ENCODE measurements around the gene LAMA2. TPM values are rescaled to one million over a fixed set of nuclear protein-coding genes. Genes with fewer than 3 reads are reported as not detected.

The LAMA2 gene
- total RNA-seq, 4 donors from 2014 or later, result 61.5 to 154 (median 103) TPM

GRCh38 chr6:129284225-129284624 is 401.3 kb downstream of the LAMA2 start:
- Histone ChIP-seq H3K36me3 (no peaks in the 10 kb centered on the region), H3K27me3 (no peaks in the 10 kb centered on the region), H3K4me3 (no peak overlapping the region), H3K27ac (no peak overlapping the region), H3K9me3 (no peaks in the 10 kb centered on the region), H3K4me1 (no peaks in the 10 kb centered on the region)
- no peak for DNase-seq
- TF ChIP-seq POLR2A (IDR thresholded peaks at IDR 0.05) (no peak), CTCF (IDR thresholded peaks at IDR 0.05) (no peak)
- intact Hi-C loops (cut with DNase I; ENCODE audit: low total_unique reads), result no loop called here

- intact Hi-C loops (cut with DNase I; ENCODE audit: low total_unique reads), result no loop called here
Observed at GRCh38 chr6:129287231-129288177, 404.6 kb downstream of the LAMA2 start.

GRCh38 chr6:129289442-129289841 is 406.5 kb downstream of the LAMA2 start:
- no peak overlapping the region for H3K4me3 ChIP-seq
- H3K4me1 ChIP-seq, result no peaks in the 10 kb centered on the region
- DNase-seq, result no peak
- TF ChIP-seq CTCF (IDR thresholded peaks at IDR 0.05) (no peak), POLR2A (IDR thresholded peaks at IDR 0.05) (no peak)
- intact Hi-C loops (cut with DNase I; ENCODE audit: low total_unique reads), result no loop called here
- H3K9me3 ChIP-seq, result no peaks in the 10 kb centered on the region
- H3K27ac ChIP-seq, result no peak overlapping the region
- H3K27me3 ChIP-seq, result no peaks in the 10 kb centered on the region
- H3K36me3 ChIP-seq, result no peaks in the 10 kb centered on the region

More at GRCh38 chr6:129287231-129288177, 404.6 kb downstream of the LAMA2 start:
- no peaks in the 10 kb centered on the region for H3K9me3 ChIP-seq
- TF ChIP-seq POLR2A (IDR thresholded peaks at IDR 0.05) (no peak), CTCF (IDR thresholded peaks at IDR 0.05) (no peak)
- H3K27ac ChIP-seq, result no peak overlapping the region
- no peaks in the 10 kb centered on the region for H3K27me3 ChIP-seq
- no peaks in the 10 kb centered on the region for H3K4me1 ChIP-seq
- DNase-seq, result no peak
- H3K4me3 ChIP-seq, result no peak overlapping the region
- no peaks in the 10 kb centered on the region for H3K36me3 ChIP-seq

- Histone ChIP-seq H3K4me3 (no peak overlapping the region), H3K36me3 (no peaks in the 10 kb centered on the region), H3K9me3 (no peaks in the 10 kb centered on the region), H3K27ac (no peak overlapping the region), H3K27me3 (no peaks in the 10 kb centered on the region), H3K4me1 (no peaks in the 10 kb centered on the region)
- DNase-seq, result no peak
- intact Hi-C loops (cut with DNase I; ENCODE audit: low total_unique reads), result no loop called here
- no peak for TF ChIP-seq POLR2A (IDR thresholded peaks at IDR 0.05)
- TF ChIP-seq CTCF (IDR thresholded peaks at IDR 0.05), result no peak
Observed at GRCh38 chr6:129292836-129293235, 409.9 kb downstream of the LAMA2 start.

GRCh38 chr6:129297592-129297991 is 414.7 kb downstream of the LAMA2 start:
- Histone ChIP-seq H3K36me3 (no peaks in the 10 kb centered on the region), H3K27ac (no peak overlapping the region), H3K27me3 (no peaks in the 10 kb centered on the region)

More at GRCh38 chr6:129297592-129297991, 414.7 kb downstream of the LAMA2 start:
- H3K4me1 ChIP-seq, result no peaks in the 10 kb centered on the region
- H3K9me3 ChIP-seq, result no peaks in the 10 kb centered on the region
- intact Hi-C loops (cut with DNase I; ENCODE audit: low total_unique reads), result no loop called here
- H3K4me3 ChIP-seq, result no peak overlapping the region
- DNase-seq, result no peak
- TF ChIP-seq CTCF (IDR thresholded peaks at IDR 0.05) (no peak), POLR2A (IDR thresholded peaks at IDR 0.05) (no peak)

Data from uterus (tissue), 4 donors.